Glomerular visceral epithelial cell (primary cell): Measurements from ENCODE around the gene KIF2A.

Source experiments
- DNase-seq: peaks from one replicate; pipeline ENCODE4 v3.0.0-alpha.2; 2016; ENCODE audit errors: extremely low spot score

The KIF2A gene

GRCh38 chr5:62305715-62306322 is at the start of gene KIF2A:
TSS of gene KIF2A (plus strand) at chr5:62306206. CDS start at chr5:62306473, 267 bp downstream.
- peak; percentile 98 for DNase-seq

- no peak for DNase-seq
Measured at GRCh38 chr5:62257020-62257367, 49.0 kb upstream of the KIF2A start.

- DNase-seq, result no peak
Measured at GRCh38 chr5:62258654-62259053, 47.4 kb upstream of the KIF2A start.

DNA sequence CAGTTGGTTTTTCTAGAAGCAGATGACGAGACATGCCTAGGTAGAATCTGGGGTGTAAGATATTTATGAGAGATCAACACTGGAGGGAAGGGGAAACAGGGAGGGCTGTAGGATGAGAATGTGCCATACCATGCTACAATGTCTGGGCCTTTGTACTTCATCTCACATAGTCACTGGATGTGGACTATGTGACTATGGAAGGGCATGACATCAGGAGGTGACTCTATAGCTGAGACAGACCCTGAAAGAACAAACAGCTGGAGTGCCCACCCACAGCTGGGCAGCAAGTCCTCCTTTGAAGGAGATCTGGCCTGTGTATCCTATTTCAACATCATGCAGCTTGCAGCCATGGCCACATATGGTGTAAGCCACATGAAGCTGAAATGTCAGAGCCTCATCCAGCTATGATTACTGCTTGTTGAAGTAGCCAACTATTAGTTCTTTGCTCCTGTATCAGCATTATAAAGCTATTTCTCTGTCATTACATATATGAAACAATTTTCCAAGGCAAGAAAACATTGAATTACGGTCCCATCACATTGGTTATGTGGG is 46.2 kb upstream of the KIF2A start:
- no peak for DNase-seq

DNA sequence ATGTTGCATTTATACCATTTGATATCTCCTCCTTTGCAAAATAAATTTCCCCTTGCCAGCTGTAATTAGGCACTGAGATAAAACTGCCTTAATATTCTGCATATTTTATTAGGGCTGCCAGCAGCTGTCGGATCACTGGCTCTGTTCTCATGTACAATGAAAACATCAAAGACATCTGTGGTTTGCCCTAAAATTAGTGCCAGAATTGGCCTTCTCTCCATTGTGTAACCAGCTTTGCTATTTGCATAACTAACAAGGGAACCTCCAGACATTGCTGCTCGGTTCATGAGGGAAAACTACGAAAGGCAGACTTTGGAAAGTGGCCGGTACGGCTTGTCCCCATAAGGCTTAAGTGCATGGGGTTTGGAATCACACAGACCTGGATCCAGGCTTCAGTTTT is 45.5 kb upstream of the KIF2A start:
- no peak for DNase-seq

GRCh38 chr5:62263401-62263800 is 42.6 kb upstream of the KIF2A start:
- DNase-seq, result no peak

DNA sequence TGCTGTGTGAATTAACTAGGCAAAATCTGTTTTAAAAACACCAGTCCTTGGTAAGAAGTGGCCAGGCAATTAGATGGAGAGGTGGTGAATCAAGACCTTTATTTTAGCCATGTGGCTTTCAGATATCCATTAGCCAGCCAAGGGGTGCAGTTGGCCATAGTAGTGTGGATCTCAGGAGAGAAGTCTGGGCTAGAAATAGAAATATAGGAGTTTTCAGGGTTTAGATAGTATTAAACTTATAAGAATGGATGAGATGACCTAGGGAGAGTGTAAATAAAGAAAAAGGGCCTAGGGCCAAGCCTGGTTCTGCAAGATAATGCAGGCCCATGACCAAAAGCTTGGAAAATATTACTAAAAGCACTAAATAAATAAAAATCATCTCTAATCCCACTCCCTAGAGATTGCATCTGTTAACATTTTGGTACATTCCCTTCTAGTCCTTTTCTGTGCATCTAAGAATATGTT is 40.3 kb upstream of the KIF2A start:
- no peak for DNase-seq

- DNase-seq, result no peak
Measured at GRCh38 chr5:62266573-62266972, 39.4 kb upstream of the KIF2A start.

DNA sequence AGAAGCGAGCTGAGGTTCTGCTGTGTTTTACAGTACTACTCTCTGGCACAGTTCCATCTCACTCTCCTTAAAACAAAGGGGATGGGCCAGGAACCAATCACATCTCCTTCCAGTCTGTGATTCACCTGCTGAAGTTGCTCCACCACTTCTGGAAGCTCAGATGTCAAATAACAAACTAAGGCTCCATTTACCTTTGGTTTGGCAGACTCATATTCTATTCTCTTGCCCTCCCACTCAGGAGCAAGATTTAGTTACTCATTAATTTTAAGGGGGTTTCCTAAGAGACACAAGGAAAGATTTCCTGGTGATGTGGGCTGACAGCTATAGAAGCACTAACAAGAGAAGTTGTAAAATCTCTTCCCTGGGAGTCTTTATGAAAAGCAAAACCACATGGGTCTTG is 37.8 kb upstream of the KIF2A start:
- DNase-seq, result peak; percentile 95

- no peak for DNase-seq
Measured at GRCh38 chr5:62268792-62269191, 37.2 kb upstream of the KIF2A start.

DNA sequence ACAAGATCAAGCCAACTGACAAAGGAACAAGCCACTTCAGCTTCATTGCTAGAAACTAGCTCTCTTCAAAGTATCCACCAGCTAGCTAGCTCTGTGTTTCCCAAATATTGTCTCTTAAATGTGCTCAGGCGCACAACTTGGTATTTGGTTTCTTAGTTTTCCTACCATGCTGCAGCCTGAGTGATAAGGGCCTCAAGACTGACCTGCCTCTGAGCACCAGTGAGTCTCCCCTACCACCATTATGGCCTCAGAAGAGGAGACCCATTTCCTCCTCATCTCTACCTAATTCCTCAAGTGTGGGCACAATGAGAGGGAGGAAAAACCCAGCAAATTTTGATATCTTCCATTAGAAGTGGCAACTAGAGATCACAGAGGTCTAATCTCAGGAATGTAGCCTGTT is 34.6 kb upstream of the KIF2A start:
- no peak for DNase-seq

GRCh38 chr5:62271870-62272269 is 34.1 kb upstream of the KIF2A start:
- no peak for DNase-seq

DNA sequence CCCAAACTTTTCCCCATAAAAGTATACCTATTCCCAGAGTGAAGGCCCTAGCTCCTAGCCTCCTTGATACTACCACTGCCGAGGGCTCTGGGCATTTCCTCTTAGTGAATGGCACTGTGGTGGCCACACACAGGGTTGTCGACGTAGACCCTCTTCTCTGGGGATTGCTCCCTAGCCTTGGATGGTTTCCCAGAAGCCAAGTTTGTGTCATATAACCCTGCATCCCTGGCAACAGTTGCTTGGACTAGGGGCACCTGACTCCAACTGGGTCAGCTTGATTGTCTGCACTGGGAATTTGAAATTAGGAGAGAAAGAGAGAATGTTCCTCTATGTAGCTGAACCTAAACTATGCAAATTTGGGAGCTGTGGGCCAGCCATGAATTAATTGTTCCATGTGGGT is 32.3 kb upstream of the KIF2A start:
- no peak for DNase-seq

GRCh38 chr5:62275581-62275980 is 30.4 kb upstream of the KIF2A start:
- no peak for DNase-seq

GRCh38 chr5:62281411-62281810 is 24.6 kb upstream of the KIF2A start:
- DNase-seq, result no peak

GRCh38 chr5:62282064-62282463 is 23.9 kb upstream of the KIF2A start:
- DNase-seq, result no peak

- DNase-seq, result no peak
Measured at GRCh38 chr5:62283005-62283404, 23.0 kb upstream of the KIF2A start.

DNA sequence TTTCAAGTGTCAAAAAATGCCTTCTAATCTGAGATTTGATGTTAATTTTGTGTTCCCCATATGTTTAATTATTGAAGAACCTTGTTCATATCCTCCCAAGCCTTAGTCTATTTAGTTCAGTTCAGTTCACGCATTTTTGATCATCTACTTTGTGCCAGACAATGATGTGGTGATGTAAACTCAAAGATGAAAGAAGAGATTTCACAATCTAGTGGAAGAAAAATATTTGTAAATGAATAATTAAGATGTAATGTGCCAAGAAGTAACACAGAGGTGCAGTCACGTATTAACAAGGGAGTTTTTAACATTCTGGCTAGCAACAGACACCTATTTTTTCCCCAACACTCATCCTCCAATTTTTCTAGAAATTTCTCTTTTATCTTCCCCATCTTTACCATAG is 22.1 kb upstream of the KIF2A start:
- DNase-seq, result no peak

DNA sequence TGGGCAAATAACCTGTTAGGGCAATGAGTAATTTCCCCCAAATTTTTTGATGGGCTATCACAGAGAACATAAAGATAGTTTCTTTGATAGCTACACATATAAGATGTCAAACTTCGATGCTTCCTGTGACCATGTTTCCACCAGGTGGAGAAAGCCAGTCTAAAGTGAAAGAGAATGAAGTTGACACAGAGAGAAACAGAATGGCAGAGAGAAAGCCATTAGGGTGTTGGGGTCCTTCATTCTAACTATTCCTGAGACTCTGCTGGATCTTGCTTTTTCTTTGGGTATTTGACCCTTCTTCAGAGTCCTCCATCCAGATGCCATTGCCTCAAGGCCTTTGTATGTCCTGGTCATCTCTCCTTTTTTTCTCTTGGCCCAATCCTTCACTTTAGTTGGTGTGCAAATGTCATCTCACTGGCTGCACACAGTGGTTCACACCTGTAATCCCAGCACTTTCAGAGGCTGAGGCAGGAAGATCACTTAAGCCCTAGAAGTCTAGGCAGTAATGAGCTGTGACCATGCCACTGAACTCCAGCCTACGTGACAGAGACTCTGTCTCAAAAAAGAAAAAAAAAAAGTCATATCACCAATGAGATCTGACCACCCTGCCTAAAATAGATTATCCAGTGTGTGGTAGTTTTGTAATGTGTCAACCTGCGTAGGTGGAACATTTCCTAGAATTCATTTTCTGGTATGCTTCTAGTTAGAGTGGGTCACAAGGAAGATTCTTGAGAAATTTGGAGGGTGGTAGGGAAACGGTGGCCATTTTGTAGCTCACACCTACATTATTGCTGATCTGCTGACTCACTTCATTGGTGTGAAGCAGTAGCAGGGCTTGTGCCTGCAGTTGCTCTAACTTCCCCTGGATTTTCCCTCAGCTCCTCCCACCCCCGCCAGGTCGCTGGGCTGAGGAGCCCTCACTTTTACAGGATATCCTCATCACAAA is 20.8 kb upstream of the KIF2A start:
- no peak for DNase-seq

GRCh38 chr5:62286834-62287233 is 19.2 kb upstream of the KIF2A start:
- DNase-seq, result no peak

GRCh38 chr5:62287237-62287636 is 18.8 kb upstream of the KIF2A start:
- no peak for DNase-seq

DNA sequence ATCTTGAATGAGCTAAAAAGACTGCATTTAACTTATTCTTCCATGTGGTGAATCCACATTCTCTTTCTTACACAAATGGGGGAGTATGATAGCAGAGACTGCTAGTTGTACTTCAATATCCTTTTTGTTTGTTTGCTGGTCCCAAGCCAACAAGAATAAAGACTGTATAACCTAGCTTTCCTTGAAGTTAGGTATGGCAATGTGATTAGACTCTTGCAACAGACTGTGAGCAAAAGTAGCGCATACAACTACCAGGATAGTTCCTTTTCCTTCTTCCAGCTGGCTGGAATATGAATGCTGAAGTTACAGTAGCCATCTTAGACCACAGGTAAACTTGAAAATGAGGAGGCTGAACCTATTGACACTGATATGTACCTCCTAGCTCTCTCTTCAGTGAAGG is 17.9 kb upstream of the KIF2A start:
- no peak for DNase-seq

DNA sequence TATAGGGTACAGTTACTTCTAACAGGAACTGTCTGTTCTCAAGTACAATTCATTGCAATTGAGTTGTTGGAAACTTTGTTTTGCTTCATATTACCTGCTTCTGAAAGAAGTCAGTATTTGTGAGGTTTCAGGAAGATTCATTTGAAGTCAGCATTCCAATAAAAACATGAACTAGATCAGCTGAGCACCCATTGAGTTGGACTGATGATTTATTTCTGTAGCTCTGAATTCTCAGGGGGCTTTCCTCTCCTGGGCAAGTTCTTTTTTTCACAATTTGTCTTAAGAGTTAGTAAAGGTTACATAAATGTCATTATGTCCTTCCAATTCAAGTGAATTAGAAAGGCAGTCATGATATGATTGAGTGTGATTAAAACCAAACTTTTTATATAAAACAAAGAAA is 16.2 kb upstream of the KIF2A start:
- no peak for DNase-seq
